LHCN-M2 (cell line): ENCODE measurements around the gene CCNDBP1. TPM values are rescaled to one million over a fixed set of nuclear protein-coding genes. Genes with fewer than 3 reads are reported as not detected.
"Not testable (repeated sequence)": the region's sequence is repeated elsewhere in the genome, so short reads cannot be mapped to it uniquely, and the experiment has no call there.

Experiments
- DNase-seq: peaks from one replicate; pipeline ENCODE4 v3.0.0-alpha.2; 2012; ENCODE audit warnings: low read depth
- total RNA-seq: library from RNA; depleted of rRNA; stranded (reverse); fragments of >200 nt; gene quantifications from 2 replicates; pipeline ENCODE4 v1.2.3, GENCODE V29; 2014

Gene CCNDBP1
- total RNA-seq, 1 experiment from 2014 or later: 53.2 TPM

- DNase-seq: no peak
Observed at GRCh38 chr15:43190178-43190577, 5.0 kb downstream of the CCNDBP1 start.

GRCh38 chr15:43193710-43194109 is 8.5 kb downstream of the CCNDBP1 start:
- DNase-seq: no peak

GRCh38 chr15:43194795-43195194 is 9.6 kb downstream of the CCNDBP1 start:
- DNase-seq: no peak

- no peak for DNase-seq
Observed at GRCh38 chr15:43196760-43197548, 11.8 kb downstream of the CCNDBP1 start.

DNA sequence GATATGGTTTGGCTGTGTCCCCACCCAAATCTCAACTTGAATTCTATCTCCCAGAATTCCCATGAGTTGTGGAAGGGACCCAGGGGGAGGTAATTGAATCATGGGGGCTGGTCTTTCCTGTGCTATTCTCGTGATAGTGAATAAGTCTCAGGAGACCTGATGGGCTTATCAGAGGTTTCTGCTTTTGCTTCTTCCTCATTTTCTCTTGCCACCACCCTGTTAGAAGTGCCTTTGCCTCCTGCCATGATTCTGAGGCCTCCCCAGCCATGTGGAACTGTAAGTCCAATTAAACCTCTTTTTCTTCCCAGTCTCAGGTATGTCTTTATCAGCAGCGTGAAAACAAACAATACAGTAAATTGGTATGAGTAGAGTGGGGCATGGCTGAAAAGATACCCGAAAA is 12.6 kb downstream of the CCNDBP1 start:
- not testable (repeated sequence) for DNase-seq

- DNase-seq: not testable (repeated sequence)
Observed at GRCh38 chr15:43198556-43198955, 13.4 kb downstream of the CCNDBP1 start.

- no peak for DNase-seq
Observed at GRCh38 chr15:43198992-43199391, 13.8 kb downstream of the CCNDBP1 start.

DNA sequence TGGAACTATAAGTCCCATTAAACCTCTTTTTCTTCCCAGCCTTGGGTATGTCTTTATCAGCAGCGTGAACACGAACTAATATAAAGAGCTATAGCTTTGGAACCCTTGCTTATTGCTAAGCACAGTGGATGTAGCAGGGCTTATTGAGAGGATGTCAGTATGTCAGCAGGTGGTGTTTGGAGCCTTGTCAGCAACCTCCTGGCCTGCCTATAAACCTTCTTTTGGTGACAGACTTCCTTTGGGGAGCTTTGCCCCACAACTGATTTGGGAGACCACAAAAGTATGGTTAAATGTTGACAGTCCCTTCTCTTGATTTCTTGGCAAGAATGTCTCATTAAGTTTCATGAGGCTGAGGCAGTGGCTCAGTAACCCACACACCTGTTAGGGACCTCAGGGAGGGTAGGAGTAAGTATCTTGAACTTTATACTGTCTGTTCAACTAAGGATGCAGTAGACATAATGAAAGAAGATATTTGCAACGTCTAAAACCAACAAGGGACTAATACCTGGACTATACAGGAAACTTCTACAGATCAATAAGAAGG is 14.8 kb downstream of the CCNDBP1 start:
- DNase-seq: no peak

DNA sequence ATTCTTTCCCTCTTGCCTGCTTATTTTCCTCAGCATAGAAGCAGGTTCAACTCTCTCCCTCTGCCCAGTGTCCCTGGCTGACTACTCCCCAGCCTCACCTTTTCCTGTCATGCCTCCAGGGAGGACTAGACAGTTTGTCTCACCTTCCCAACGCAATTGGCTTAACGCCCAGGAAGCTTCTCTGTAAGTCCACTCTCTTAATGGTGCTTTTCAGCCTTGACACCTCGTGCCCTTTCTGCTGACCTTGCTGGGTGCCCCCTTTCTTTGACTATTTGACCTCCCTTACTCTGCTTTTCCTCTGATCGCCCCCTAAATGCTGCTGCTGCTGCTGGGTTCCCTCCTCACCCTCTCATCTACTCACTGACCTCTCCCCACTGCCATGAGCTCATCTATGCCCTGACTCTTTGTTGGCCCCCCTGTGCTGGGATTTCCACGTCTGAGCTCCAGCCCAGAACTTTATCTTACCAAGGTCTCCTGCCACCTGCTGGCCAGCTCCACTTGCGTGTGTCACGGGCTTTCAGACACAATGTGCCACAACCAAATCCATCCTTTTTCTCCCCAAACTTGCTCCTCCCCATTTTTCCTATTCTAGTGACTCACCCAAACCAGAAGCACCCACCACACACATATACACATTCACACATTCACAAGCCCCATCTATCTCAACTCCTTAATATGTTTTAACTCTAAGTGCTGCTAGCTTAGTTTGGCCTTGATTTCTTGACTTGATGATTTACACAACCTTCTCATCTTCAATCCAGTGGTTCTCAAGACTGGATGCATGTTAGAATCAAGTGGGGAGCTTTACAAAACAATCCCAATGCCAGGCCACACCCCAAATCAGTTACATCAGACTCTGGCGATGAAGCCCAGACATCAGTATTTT is 19.1 kb downstream of the CCNDBP1 start:
- peak; percentile 54 for DNase-seq

GRCh38 chr15:43206054-43206453 is 20.9 kb downstream of the CCNDBP1 start:
- no peak for DNase-seq

DNA sequence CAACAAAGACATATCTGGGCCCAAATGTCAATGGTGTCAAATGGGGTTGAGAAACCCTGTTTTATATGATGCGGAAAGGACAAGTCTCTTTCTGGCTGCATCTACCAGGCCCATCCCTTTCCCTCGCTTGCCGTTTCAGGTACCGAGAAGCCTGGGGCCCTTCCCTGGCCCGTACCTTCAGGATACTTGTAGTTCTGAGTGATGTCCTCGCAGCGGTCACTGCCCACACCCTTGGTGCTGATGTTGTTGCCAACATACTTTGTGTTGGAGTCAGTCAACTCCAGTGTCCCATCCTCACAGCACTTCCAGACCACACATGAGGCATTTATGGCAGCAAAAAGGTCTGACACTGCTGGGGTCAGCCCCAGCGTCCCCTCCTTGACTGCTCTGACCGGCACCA is 21.8 kb downstream of the CCNDBP1 start:
- DNase-seq: no peak

GRCh38 chr15:43208052-43209002 is 23.1 kb downstream of the CCNDBP1 start:
- DNase-seq: no peak

DNA sequence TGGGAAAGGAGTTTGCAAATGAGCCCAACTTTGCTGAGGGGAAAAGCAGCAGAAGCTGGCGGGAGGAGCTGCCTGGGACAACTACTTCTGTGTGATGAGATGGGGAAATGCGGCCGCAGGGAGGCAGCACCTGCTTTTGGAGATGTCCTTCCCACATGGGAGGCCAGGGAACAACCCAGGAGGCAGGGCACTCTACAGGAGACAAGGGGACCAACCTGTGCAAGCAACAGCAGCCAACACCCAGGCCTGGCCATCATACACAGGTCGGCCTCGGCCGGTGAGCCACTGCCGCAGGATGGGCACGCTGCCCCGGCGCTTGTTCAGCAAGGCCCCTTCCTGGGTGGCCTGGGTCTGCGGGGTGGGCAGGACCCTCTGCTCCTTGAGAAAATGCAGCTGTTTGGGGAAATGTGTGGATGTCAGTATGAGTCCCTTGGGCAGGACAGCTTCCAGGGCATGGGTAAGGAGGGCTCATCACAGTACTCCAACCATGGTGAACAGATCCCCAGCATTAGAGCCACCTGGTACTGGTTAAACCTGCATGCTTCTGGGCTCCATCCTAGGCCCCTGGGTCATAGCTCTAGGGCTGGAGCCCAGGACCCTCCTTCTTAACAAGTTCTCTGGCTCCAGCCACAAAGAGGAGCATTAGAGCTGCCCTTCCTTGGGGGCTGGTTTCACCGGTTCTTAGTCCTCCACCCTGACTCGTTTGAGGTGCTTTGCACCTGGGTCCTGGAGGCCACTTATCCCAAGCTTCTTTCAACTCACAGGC is 24.0 kb downstream of the CCNDBP1 start:
- no peak for DNase-seq

DNA sequence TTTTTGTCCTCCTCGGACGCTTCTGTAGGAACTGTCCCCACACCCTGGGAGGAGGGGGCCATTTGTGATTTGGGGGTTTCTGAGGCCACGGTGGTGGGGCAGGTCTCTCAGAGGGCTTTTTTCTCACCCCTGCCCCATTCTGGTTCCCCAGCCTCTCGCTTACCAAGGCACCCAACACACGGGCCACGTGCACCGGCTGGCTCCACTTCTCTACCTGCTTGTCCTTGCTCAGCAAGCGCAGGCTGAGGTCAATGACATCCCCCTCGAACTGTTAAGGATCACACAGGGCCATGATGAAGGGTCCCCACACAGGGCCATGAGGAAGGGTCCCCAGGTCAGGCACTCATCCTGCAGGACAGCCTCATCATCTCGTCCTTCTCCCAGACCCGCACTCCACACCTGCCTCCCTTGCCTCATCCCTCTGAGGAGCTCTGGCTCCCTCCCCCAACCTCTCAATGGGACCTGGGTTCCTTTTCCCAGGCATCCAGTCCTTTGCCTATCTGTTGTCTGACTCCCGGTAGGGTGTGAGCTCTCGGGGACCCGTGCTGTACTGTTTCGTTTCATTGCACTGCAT is 25.1 kb downstream of the CCNDBP1 start:
- DNase-seq: no peak

DNA sequence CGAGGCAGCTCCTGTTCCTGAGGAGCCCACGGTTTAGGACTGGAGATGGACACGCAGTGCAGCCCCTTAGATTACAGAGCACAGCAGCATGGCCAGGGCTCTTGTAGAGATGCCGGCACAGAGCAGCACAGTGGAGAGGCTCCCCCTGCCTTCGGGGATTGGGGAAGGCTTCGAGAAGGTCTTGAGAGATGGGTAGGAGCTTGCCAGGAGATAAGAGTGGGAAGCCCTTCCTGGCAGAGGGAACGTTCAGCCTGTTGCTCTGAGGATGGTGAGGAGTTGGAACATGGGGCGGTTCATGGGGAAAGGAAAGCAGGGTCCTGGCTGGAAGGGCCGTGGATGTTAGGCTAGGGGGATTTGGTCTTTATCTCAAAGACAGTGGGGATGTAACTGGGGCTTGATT is 25.6 kb downstream of the CCNDBP1 start:
- DNase-seq: no peak

GRCh38 chr15:43211224-43211735 is 26.1 kb downstream of the CCNDBP1 start:
- no peak for DNase-seq

DNA sequence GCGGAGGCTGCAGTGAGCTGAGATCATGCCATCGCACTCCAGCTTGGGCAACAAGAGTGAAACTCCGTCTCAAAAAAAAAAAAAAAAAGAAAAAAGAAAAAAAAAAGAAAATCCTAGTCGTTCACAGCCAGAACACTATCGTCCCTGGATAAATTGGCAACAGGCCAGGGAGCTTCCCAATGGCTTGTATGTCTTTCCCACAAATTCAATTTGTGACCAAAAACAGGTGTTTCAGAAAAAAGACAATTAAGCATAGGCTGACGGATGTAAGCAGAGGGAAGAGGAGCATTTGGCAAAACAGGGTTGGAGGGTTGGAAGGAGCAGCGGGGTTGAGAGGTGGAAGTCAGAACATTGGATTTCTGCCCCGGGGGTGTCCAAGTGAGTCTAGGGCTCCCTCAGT is 27.1 kb downstream of the CCNDBP1 start:
- DNase-seq: peak; percentile 11

DNA sequence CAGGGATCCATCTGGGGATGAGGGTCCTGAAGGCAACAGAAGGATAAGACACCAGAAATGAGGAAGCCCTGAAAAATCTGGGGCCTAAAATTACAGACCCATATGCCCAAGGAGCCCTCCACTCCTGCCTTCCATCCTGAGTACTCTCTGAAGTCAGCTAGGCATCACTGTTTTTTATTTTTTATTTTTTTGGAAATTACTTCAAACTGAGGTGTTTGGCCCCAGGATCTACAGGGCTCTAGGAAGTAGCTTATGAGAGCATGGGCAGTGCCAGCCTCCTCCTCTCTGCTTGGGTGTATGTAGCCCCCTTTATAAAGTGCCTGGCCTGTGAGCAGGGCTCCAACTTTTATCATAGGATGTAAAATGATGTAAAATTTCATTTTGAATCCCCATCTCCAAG is 27.7 kb downstream of the CCNDBP1 start:
- DNase-seq: no peak

DNA sequence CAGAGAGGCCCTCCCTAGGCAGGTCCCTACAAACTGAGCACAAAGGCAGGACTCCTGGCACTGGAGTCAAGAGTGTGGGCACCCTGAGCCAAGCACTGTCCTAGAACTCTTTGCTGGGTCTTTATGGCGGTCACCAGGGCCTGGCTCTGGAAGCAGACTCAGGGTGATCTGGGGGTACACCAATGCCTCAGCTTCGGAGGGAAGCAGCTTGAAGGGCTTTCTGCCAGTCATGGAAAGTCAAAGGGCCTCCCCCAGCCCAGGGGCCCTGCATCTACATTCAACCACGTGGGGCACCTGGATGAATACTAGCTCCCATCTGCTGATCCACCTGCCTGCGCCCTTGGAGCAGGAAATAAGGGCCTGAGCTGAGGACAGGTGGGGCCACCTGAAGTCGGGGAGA is 28.3 kb downstream of the CCNDBP1 start:
- DNase-seq: no peak

DNA sequence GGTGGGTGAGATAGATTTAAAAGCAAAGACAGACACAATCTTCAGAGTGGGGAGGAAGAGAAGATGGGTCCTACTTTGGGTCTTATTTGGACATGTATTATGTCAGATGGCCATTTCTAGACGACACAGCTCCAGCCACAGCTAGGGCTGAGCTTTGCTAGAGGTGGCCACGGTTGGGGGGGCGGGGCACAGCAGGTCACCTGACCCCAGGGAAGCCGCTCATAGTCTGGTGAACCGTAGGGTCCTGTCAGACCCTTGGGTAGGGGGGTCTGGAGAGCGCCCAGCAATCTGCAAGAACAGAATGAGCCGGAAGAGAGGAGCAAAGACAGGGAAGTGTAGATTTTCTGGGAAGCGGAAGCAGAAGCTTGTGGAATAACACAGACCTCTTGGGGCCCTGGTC is 29.0 kb downstream of the CCNDBP1 start:
- DNase-seq: no peak
